HT-29 (cell line): ENCODE data around the gene ZHX3. TPM values are rescaled to one million over a fixed set of nuclear protein-coding genes. Genes with fewer than 3 reads are reported as not detected.
A peak's percentile ranks its signal among the peaks of the same experiment; 100 is the strongest.
"Not testable (repeated sequence)": the region's sequence is repeated elsewhere in the genome, so short reads cannot be mapped to it uniquely, and the experiment has no call there.

Experiments used
- DNase-seq: peaks from one replicate; pipeline ENCODE4 v3.0.0-alpha.2; 2015; ENCODE audit warnings: low spot score
- total RNA-seq: library from RNA; depleted of rRNA; stranded (reverse); fragments of >200 nt; shearing (Covaris generic); gene quantifications from 2 replicates; pipeline ENCODE4 v1.2.3, GENCODE V29; 2014

Gene ZHX3
- total RNA-seq, 1 experiment from 2014 or later: 7.0 TPM

- no peak for DNase-seq
Observed at GRCh38 chr20:41258474-41258873, 59.1 kb downstream of the ZHX3 start.

GRCh38 chr20:41256516-41256915, 61.0 kb downstream of the ZHX3 start:
- no peak for DNase-seq

GRCh38 chr20:41255655-41256054, 61.9 kb downstream of the ZHX3 start:
- DNase-seq: no peak

- DNase-seq: no peak
Observed at GRCh38 chr20:41249411-41250281, 67.9 kb downstream of the ZHX3 start.

- DNase-seq: no peak
Observed at GRCh38 chr20:41248368-41249024, 69.0 kb downstream of the ZHX3 start.

- DNase-seq: no peak
Observed at GRCh38 chr20:41247523-41248367, 69.8 kb downstream of the ZHX3 start.

GRCh38 chr20:41245086-41245707, 72.3 kb downstream of the ZHX3 start:
- DNase-seq: no peak

GRCh38 chr20:41242807-41243206, 74.7 kb downstream of the ZHX3 start:
- DNase-seq: no peak

GRCh38 chr20:41242352-41242751, 75.2 kb downstream of the ZHX3 start:
- no peak for DNase-seq

- DNase-seq: not testable (repeated sequence)
Observed at GRCh38 chr20:41237233-41237632, 80.3 kb downstream of the ZHX3 start.

- DNase-seq: not testable (repeated sequence)
Observed at GRCh38 chr20:41236818-41237217, 80.7 kb downstream of the ZHX3 start.

GRCh38 chr20:41234546-41234945, 83.0 kb downstream of the ZHX3 start:
- DNase-seq: no peak

GRCh38 chr20:41234041-41234440, 83.5 kb downstream of the ZHX3 start:
- DNase-seq: no peak

GRCh38 chr20:41232973-41233926, 84.3 kb downstream of the ZHX3 start:
- DNase-seq: peak; percentile 23

GRCh38 chr20:41231136-41231535, 86.4 kb downstream of the ZHX3 start:
- no peak for DNase-seq

GRCh38 chr20:41230136-41230535, 87.4 kb downstream of the ZHX3 start:
- no peak for DNase-seq

GRCh38 chr20:41229259-41229658, 88.3 kb downstream of the ZHX3 start:
- DNase-seq: no peak

- DNase-seq: no peak
Observed at GRCh38 chr20:41228858-41229257, 88.7 kb downstream of the ZHX3 start.

- no peak for DNase-seq
Observed at GRCh38 chr20:41226426-41226825, 91.1 kb downstream of the ZHX3 start.

GRCh38 chr20:41225091-41225490, 92.4 kb downstream of the ZHX3 start:
- DNase-seq: no peak
